ENCODE results near the gene FGR.

The FGR gene

GRCh38 chr1:27588256-27589232, 46.4 kb downstream of the FGR start:
- Mint-ChIP-seq H3K36me3 (ENCODE audit: low read depth) (no peaks in the 10 kb centered on the region), H3K4me3 (no peak overlapping the region), H3K27ac (no peak overlapping the region), H3K27me3 (no peaks in the 10 kb centered on the region), H3K4me1 (ENCODE audit: low read depth) (no peaks in the 10 kb centered on the region), H3K9me3 (no peaks in the 10 kb centered on the region)
- DNase-seq = no peak

GRCh38 chr1:27585684-27586083, 49.3 kb downstream of the FGR start:
- no peak overlapping the region for H3K27ac Mint-ChIP-seq
- no peaks in the 10 kb centered on the region for H3K36me3 Mint-ChIP-seq (ENCODE audit: low read depth)
- H3K9me3 Mint-ChIP-seq = no peaks in the 10 kb centered on the region
- no peak overlapping the region for H3K4me3 Mint-ChIP-seq
- no peaks in the 10 kb centered on the region for H3K27me3 Mint-ChIP-seq
- no peak for DNase-seq
- peaks cover 4% of the 10 kb centered on the region for H3K4me1 Mint-ChIP-seq (ENCODE audit: low read depth)

- H3K27me3 Mint-ChIP-seq = no peaks in the 10 kb centered on the region
- H3K4me1 Mint-ChIP-seq (ENCODE audit: low read depth) = peaks cover 4% of the 10 kb centered on the region
- no peak overlapping the region for H3K4me3 Mint-ChIP-seq
- H3K36me3 Mint-ChIP-seq (ENCODE audit: low read depth) = no peaks in the 10 kb centered on the region
- H3K9me3 Mint-ChIP-seq = no peaks in the 10 kb centered on the region
- DNase-seq = no peak
- H3K27ac Mint-ChIP-seq = no peak overlapping the region
Observed at GRCh38 chr1:27584453-27584852, 50.5 kb downstream of the FGR start.

GRCh38 chr1:27583479-27583878, 51.5 kb downstream of the FGR start:
- Mint-ChIP-seq H3K9me3 (no peaks in the 10 kb centered on the region), H3K4me3 (no peak overlapping the region), H3K27ac (no peak overlapping the region), H3K4me1 (ENCODE audit: low read depth) (peaks cover 9% of the 10 kb centered on the region), H3K27me3 (no peaks in the 10 kb centered on the region), H3K36me3 (ENCODE audit: low read depth) (no peaks in the 10 kb centered on the region)
- no peak for DNase-seq

GRCh38 chr1:27581823-27582243, 53.2 kb downstream of the FGR start:
- H3K9me3 Mint-ChIP-seq = no peaks in the 10 kb centered on the region
- no peak for DNase-seq
- peak overlapping the region; percentile 1 for H3K27ac Mint-ChIP-seq
- peaks cover 14% of the 10 kb centered on the region for H3K4me1 Mint-ChIP-seq (ENCODE audit: low read depth)
- H3K27me3 Mint-ChIP-seq = peaks cover 4% of the 10 kb centered on the region
- H3K36me3 Mint-ChIP-seq (ENCODE audit: low read depth) = no peaks in the 10 kb centered on the region
- H3K4me3 Mint-ChIP-seq = no peak overlapping the region

- DNase-seq = no peak
- Mint-ChIP-seq H3K4me1 (ENCODE audit: low read depth) (peaks cover 22% of the 10 kb centered on the region), H3K27me3 (peaks cover 11% of the 10 kb centered on the region), H3K27ac (no peak overlapping the region), H3K36me3 (ENCODE audit: low read depth) (no peaks in the 10 kb centered on the region), H3K9me3 (no peaks in the 10 kb centered on the region), H3K4me3 (no peak overlapping the region)
Observed at GRCh38 chr1:27577504-27578188, 57.3 kb downstream of the FGR start.

- H3K27me3 Mint-ChIP-seq = peaks cover 11% of the 10 kb centered on the region
- peaks cover 22% of the 10 kb centered on the region for H3K4me1 Mint-ChIP-seq (ENCODE audit: low read depth)
- H3K4me3 Mint-ChIP-seq = no peak overlapping the region
- H3K9me3 Mint-ChIP-seq = no peaks in the 10 kb centered on the region
- H3K27ac Mint-ChIP-seq = no peak overlapping the region
- DNase-seq = no peak
- no peaks in the 10 kb centered on the region for H3K36me3 Mint-ChIP-seq (ENCODE audit: low read depth)
Observed at GRCh38 chr1:27576806-27577227, 58.2 kb downstream of the FGR start.

GRCh38 chr1:27575840-27576331, 59.1 kb downstream of the FGR start:
- Mint-ChIP-seq H3K9me3 (no peaks in the 10 kb centered on the region), H3K27me3 (peaks cover 11% of the 10 kb centered on the region), H3K4me1 (ENCODE audit: low read depth) (peaks cover 21% of the 10 kb centered on the region), H3K4me3 (no peak overlapping the region), H3K36me3 (ENCODE audit: low read depth) (no peaks in the 10 kb centered on the region), H3K27ac (no peak overlapping the region)
- DNase-seq = peak; percentile 44

GRCh38 chr1:27574871-27575831, 59.8 kb downstream of the FGR start:
- H3K27ac Mint-ChIP-seq = no peak overlapping the region
- peaks cover 21% of the 10 kb centered on the region for H3K4me1 Mint-ChIP-seq (ENCODE audit: low read depth)
- H3K4me3 Mint-ChIP-seq = no peak overlapping the region
- DNase-seq = no peak
- no peaks in the 10 kb centered on the region for H3K36me3 Mint-ChIP-seq (ENCODE audit: low read depth)
- H3K9me3 Mint-ChIP-seq = no peaks in the 10 kb centered on the region
- H3K27me3 Mint-ChIP-seq = peaks cover 11% of the 10 kb centered on the region

- Mint-ChIP-seq H3K27ac (no peak overlapping the region), H3K36me3 (ENCODE audit: low read depth) (no peaks in the 10 kb centered on the region), H3K9me3 (no peaks in the 10 kb centered on the region), H3K27me3 (peaks cover 11% of the 10 kb centered on the region), H3K4me3 (no peak overlapping the region), H3K4me1 (ENCODE audit: low read depth) (peaks cover 19% of the 10 kb centered on the region)
- DNase-seq = no peak
Observed at GRCh38 chr1:27574001-27574781, 60.8 kb downstream of the FGR start.

GRCh38 chr1:27572679-27573426, 62.1 kb downstream of the FGR start:
- peaks cover 27% of the 10 kb centered on the region for H3K4me1 Mint-ChIP-seq (ENCODE audit: low read depth)
- no peak overlapping the region for H3K4me3 Mint-ChIP-seq
- no peak for DNase-seq
- H3K36me3 Mint-ChIP-seq (ENCODE audit: low read depth) = no peaks in the 10 kb centered on the region
- H3K27me3 Mint-ChIP-seq = peaks cover 11% of the 10 kb centered on the region
- no peak overlapping the region for H3K27ac Mint-ChIP-seq
- H3K9me3 Mint-ChIP-seq = no peaks in the 10 kb centered on the region

- H3K36me3 Mint-ChIP-seq (ENCODE audit: low read depth) = no peaks in the 10 kb centered on the region
- peaks cover 10% of the 10 kb centered on the region for H3K27me3 Mint-ChIP-seq
- peaks cover 32% of the 10 kb centered on the region for H3K4me1 Mint-ChIP-seq (ENCODE audit: low read depth)
- H3K27ac Mint-ChIP-seq = peak overlapping the region; percentile 5
- H3K9me3 Mint-ChIP-seq = no peaks in the 10 kb centered on the region
- H3K4me3 Mint-ChIP-seq = no peak overlapping the region
- no peak for DNase-seq
Observed at GRCh38 chr1:27572019-27572678, 62.8 kb downstream of the FGR start.
